Stimulated activated CD4-positive, alpha-beta T cell treated with anti-CD3 and anti-CD28 coated beads, Interleukin-4, amount 100 ng/mL, for 48 hours (primary cell): ENCODE measurements around the gene FRAS1.

Experiments used
- DNase-seq, 2 donors: peaks; one replicate each; pipeline ENCODE4 v3.0.0-alpha.2; 2020; ENCODE audit warnings: low read depth in 2 of 2

FRAS1 gene

GRCh38 chr4:78584863-78585547, 527.9 kb downstream of the FRAS1 start:
- DNase-seq = no peak

- no peak for DNase-seq
These were observed 528.5 kb downstream of the FRAS1 start for GRCh38 chr4:78585633-78586032.

GRCh38 chr4:78588894-78589545, 531.9 kb downstream of the FRAS1 start:
- DNase-seq = no peak

GRCh38 chr4:78591404-78591803, 534.3 kb downstream of the FRAS1 start:
- no peak for DNase-seq

GRCh38 chr4:78592088-78592783, 535.1 kb downstream of the FRAS1 start:
- DNase-seq = no peak
